Breast epithelium (tissue), 4 donors: ENCODE results near the gene BCO1. TPM values are rescaled to one million over a fixed set of nuclear protein-coding genes. Genes with fewer than 3 reads are reported as not detected.
A peak's percentile ranks its signal among the peaks of the same experiment; 100 is the strongest.

ENCODE experiments used
- DNase-seq, 2 donors: peaks; one replicate each; pipeline ENCODE4 v3.0.0-alpha.2; 2019; ENCODE audit warnings: low spot score in 2 of 2
- H3K27ac ChIP-seq, 2 donors: fragments of 200-600 bp; sonication (generic) in 1 of 2; one replicate each; pipeline ENCODE4 v1.5.1; 2016 to 2019; ENCODE audit warnings: mild to moderate bottlenecking in 1 of 2
- H3K27me3 ChIP-seq, 2 donors: fragments of 200-600 bp; sonication (generic) in 1 of 2; one replicate each; pipeline versions ENCODE4 v1.5.1 to v1.6.0; 2017 to 2019; ENCODE audit warnings: control low read depth in 1 of 2, mild to moderate bottlenecking in 1 of 2
- H3K36me3 ChIP-seq: fragments of 200-600 bp; one replicate; pipeline ENCODE4 v1.5.1; 2019
- H3K4me1 ChIP-seq, 2 donors: fragments of 200-600 bp; sonication (generic); one replicate each; pipeline ENCODE4 v1.5.1; 2016 to 2019; ENCODE audit warnings: control low read depth in 1 of 2
- H3K4me3 ChIP-seq, 3 donors: fragments of 200-600 bp; sonication (generic); 1 replicate in 2 of 3; 2 replicates in 1 of 3; pipeline ENCODE4 v1.5.1; 2016 to 2019; ENCODE audit warnings: mild to moderate bottlenecking in 3 of 3, moderate library complexity in 2 of 3
- H3K9me3 ChIP-seq, 2 donors: fragments of 200-600 bp; sonication (generic) in 1 of 2; one replicate each; pipeline ENCODE4 v1.5.1; 2016 to 2019; ENCODE audit warnings: control low read depth in 1 of 2
- CTCF ChIP-seq, 3 donors: fragments of 450-650 bp; IDR thresholded peaks; one replicate each; pipeline ENCODE4 v1.5.1; 2016 to 2017; ENCODE audit warnings: antibody characterized with exemption in 3 of 3, mild to moderate bottlenecking in 3 of 3, moderate library complexity in 3 of 3
- POLR2A ChIP-seq: fragments of 450-650 bp; IDR thresholded peaks from one replicate; pipeline ENCODE4 v1.6.1; 2016; ENCODE audit warnings: antibody characterized with exemption, mild to moderate bottlenecking, moderate library complexity
- POLR2AphosphoS5 ChIP-seq, 3 donors: sonication (generic); formaldehyde crosslinking; IDR thresholded peaks; one replicate each; pipeline ENCODE4 v1.6.1; 2017; ENCODE audit warnings: antibody characterized with exemption in 3 of 3
- intact Hi-C: fragments of 100-400 bp; cut with DNase I; formaldehyde crosslinking; loops from one replicate; pipeline ENCODE4 v1.15.1; 2023; ENCODE audit warnings: low total_unique reads
- total RNA-seq, 3 donors: library from RNA; depleted of rRNA; stranded (reverse); fragments of >200 nt; gene quantifications; one replicate each; pipeline ENCODE4 v1.1.0, GENCODE V29; 2016

BCO1 gene
- total RNA-seq, 3 donors from 2014 or later: 0.29 TPM; not detected in 2

DNA sequence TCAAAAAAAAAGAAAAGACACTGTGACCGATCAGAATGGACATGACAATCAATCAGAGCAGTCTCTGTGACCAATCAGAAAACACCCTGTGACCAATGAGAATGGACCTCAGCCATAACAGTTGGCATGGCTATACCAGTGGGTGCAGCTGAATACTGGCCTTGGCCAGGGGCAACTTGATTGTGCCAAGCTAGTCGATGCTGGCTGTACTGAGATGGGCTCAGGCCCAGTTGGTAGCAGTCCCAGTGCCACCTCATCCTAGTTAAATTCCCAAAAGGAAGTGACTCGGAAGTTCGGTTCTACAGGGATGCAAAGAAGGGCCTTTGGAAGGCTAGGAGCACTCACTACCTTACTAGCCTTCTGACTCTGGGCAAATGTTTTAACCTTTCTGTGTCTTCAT is 37.2 kb upstream of the BCO1 start:
- no peak for TF ChIP-seq POLR2A
- no peak for TF ChIP-seq CTCF (IDR thresholded peaks at IDR 0.05)
- TF ChIP-seq POLR2AphosphoS5 (IDR thresholded peaks at IDR 0.05): no peak
- Histone ChIP-seq H3K27ac (no peak overlapping the region), H3K27me3 (no peaks in the 10 kb centered on the region), H3K9me3 (no peaks in the 10 kb centered on the region), H3K4me1 (no peaks in the 10 kb centered on the region), H3K4me3 (no peak overlapping the region), H3K36me3 (no peaks in the 10 kb centered on the region)
- no peak for DNase-seq
- intact Hi-C loops: no loop called here

DNA sequence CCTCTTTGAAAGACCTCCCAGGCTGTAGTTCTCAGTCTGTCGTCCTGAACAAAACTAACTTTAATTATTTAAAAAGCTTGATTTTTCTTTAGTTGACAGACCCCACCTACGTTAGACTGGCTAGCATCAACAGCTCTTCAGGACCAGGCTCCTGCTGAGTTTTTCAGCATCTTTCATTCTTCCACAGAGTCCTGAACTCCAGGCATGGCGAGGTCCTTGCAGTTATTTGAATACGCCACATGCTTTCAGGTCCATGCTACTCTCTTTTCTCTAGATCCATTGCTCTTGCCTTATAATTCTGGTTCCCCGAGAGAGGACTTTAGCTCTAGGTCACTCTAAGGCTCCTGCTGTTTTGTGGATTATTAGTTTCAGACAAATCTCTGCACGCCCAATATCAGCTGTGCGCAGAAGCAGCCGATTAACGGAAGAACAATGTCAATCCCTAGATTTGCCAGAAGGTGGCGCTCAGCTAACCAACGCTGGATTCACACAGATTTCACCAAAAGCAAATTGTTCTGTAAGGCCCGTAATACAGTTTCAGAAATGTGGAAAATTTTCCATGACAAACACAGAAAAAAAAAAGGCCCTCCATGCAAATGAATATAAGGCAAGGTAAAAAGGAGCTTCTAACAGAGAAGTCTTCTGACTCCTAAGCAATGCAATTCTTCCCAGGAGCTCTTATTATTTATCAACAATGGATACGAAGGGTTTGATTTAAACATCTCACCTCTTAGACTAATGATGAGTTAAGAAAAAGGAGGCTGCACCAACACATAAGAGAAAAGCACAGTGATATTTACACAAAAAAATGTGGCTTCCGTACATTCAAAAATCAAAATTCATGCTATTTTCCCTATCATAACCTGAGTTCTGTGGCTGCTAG is 33.5 kb upstream of the BCO1 start:
- no peaks in the 10 kb centered on the region for H3K36me3 ChIP-seq
- no peak overlapping the region for H3K4me3 ChIP-seq
- no peaks in the 10 kb centered on the region for H3K9me3 ChIP-seq
- no peak overlapping the region for H3K27ac ChIP-seq
- no peak for DNase-seq
- TF ChIP-seq POLR2A: no peak
- peak; percentile 47 to 74 (median 60) for TF ChIP-seq CTCF (IDR thresholded peaks at IDR 0.05)
- H3K4me1 ChIP-seq: no peaks in the 10 kb centered on the region
- H3K27me3 ChIP-seq: no peaks in the 10 kb centered on the region
- intact Hi-C loops: no loop called here

DNA sequence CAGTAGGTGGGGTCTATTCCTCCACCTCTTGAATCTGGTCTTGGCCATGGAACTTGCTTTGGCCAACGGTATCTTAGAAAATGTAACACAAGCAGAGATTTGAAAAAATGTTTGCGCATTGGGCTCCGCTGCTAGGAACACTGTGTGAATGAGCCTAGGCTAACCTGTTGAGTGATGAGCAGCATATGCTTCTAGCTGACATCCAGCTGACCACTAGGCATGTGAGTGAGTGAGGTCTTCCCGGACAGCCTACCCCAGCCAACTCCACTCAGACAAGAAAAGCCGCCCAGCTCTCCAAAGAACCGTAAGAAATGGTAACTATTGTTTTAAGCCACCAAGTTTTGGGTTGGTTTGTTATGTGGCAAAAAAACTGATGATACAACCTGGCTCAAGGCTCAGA is 31.4 kb upstream of the BCO1 start:
- no peaks in the 10 kb centered on the region for H3K27me3 ChIP-seq
- H3K9me3 ChIP-seq: no peaks in the 10 kb centered on the region
- intact Hi-C loops: no loop called here
- H3K4me3 ChIP-seq: no peak overlapping the region
- no peaks in the 10 kb centered on the region for H3K4me1 ChIP-seq
- no peak for DNase-seq
- H3K27ac ChIP-seq: no peak overlapping the region
- TF ChIP-seq CTCF (IDR thresholded peaks at IDR 0.05) (no peak), POLR2AphosphoS5 (IDR thresholded peaks at IDR 0.05) (no peak)
- no peaks in the 10 kb centered on the region for H3K36me3 ChIP-seq

- Histone ChIP-seq H3K27ac (no peak overlapping the region), H3K4me3 (no peak overlapping the region), H3K36me3 (no peaks in the 10 kb centered on the region), H3K9me3 (no peaks in the 10 kb centered on the region), H3K4me1 (no peaks in the 10 kb centered on the region), H3K27me3 (no peaks in the 10 kb centered on the region)
- intact Hi-C loops: no loop called here
- no peak for DNase-seq
- TF ChIP-seq POLR2AphosphoS5 (IDR thresholded peaks at IDR 0.05): no peak
- no peak for TF ChIP-seq CTCF (IDR thresholded peaks at IDR 0.05)
- TF ChIP-seq POLR2A: no peak
These were observed 27.7 kb upstream of the BCO1 start for GRCh38 chr16:81210807-81211206.

- DNase-seq: no peak
- intact Hi-C loops: no loop called here
- Histone ChIP-seq H3K27me3 (no peaks in the 10 kb centered on the region), H3K4me3 (no peak overlapping the region), H3K27ac (no peak overlapping the region), H3K4me1 (no peaks in the 10 kb centered on the region), H3K9me3 (no peaks in the 10 kb centered on the region), H3K36me3 (no peaks in the 10 kb centered on the region)
- TF ChIP-seq CTCF (IDR thresholded peaks at IDR 0.05): no peak
These were observed 25.5 kb upstream of the BCO1 start for GRCh38 chr16:81212830-81213465.
